H1 (cell line): ENCODE measurements around the gene IL13. TPM values are rescaled to one million over a fixed set of nuclear protein-coding genes. Genes with fewer than 3 reads are reported as not detected.

Source experiments
- CTCF ChIA-PET: fragments of 300-600 bp; sonication (Branson Sonifier 250); formaldehyde crosslinking; loops from one replicate; lab custom pipeline; 2021; ENCODE audit not compliant: partially characterized antibody; lab: Charles Lee
- POLR2A ChIA-PET: fragments of 300-600 bp; sonication (Branson Sonifier 250); formaldehyde crosslinking; loops from one replicate; lab custom pipeline; 2021; ENCODE audit warnings: inconsistent platforms; ENCODE audit not compliant: partially characterized antibody; lab: Charles Lee
- DNase-seq, 2 experiments: peaks; one replicate each; pipeline versions ENCODE4 v3.0.0 to v3.0.0-alpha.2; 2010 to 2022; ENCODE audit warnings: low spot score in 2 of 2, low read depth in 1 of 2, mixed read lengths in 1 of 2
- FAIRE-seq: peaks from 2 replicates; lab custom pipeline; 2011; peaks lifted over from hg19 to GRCh38; lab: Jason Lieb, UNC
- H2AFZ ChIP-seq: 2 replicates; pipeline ENCODE4 v1.8.1; 2012; ENCODE audit warnings: low read length, inconsistent platforms
- H2AK5ac ChIP-seq: 2 replicates; pipeline ENCODE4 v1.6.1; 2013; ENCODE audit warnings: low read depth, low read length
- H2BK120ac ChIP-seq: replicated peaks from 2 replicates; pipeline ENCODE3; 2013; ENCODE audit warnings: low read depth, low read length, inconsistent platforms
- H2BK12ac ChIP-seq: 2 replicates; pipeline ENCODE4 v1.6.1; 2013; ENCODE audit warnings: low read depth, low read length
- H2BK15ac ChIP-seq: 2 replicates; pipeline ENCODE4 v1.6.1; 2013; ENCODE audit warnings: low read length
- H2BK20ac ChIP-seq: 2 replicates; pipeline ENCODE4 v1.6.1; 2013; ENCODE audit warnings: low read length
- H2BK5ac ChIP-seq: 2 replicates; pipeline ENCODE4 v1.6.1; 2013; ENCODE audit warnings: low read depth, low read length
- H3K14ac ChIP-seq: 2 replicates; pipeline ENCODE4 v1.6.1; 2013; ENCODE audit warnings: inconsistent platforms; ENCODE audit not compliant: insufficient read length
- H3K18ac ChIP-seq: 2 replicates; pipeline ENCODE4 v1.6.1; 2013; ENCODE audit warnings: low read length; ENCODE audit errors: extremely low read depth
- H3K23ac ChIP-seq: 2 replicates; pipeline ENCODE4 v1.6.1; 2013; ENCODE audit warnings: inconsistent platforms; ENCODE audit not compliant: insufficient read length
- H3K23me2 ChIP-seq: 2 replicates; pipeline ENCODE4 v1.6.1; 2013; ENCODE audit warnings: low read depth, low read length
- H3K27ac ChIP-seq: 2 replicates; pipeline ENCODE4 v1.6.1; 2011; ENCODE audit warnings: low read depth, low read length, inconsistent platforms
- H3K27me3 ChIP-seq, 4 experiments: replicated peaks in 1 of 4; 1 replicate in 1 of 4; 2 replicates in 3 of 4; pipeline versions ENCODE4 v1.6.1 to v1.8.1; 2011 to 2013; ENCODE audit warnings: low read length in 3 of 4, mild to moderate bottlenecking in 3 of 4, inconsistent platforms in 2 of 4, mixed read lengths in 2 of 4, moderate library complexity in 1 of 4; ENCODE audit not compliant: control insufficient read depth in 3 of 4, insufficient read depth in 3 of 4; ENCODE audit errors: extremely low read depth in 1 of 4
- H3K36me3 ChIP-seq, 4 experiments: 2 replicates each; pipeline versions ENCODE4 v1.6.1 to v1.8.1; 2011 to 2013; ENCODE audit warnings: mild to moderate bottlenecking in 4 of 4, low read length in 3 of 4, moderate library complexity in 2 of 4, control low read depth in 1 of 4, inconsistent platforms in 1 of 4; ENCODE audit not compliant: insufficient read depth in 4 of 4, control insufficient read depth in 2 of 4
- H3K4ac ChIP-seq: replicated peaks from 2 replicates; pipeline ENCODE3; 2013; ENCODE audit warnings: low read length, low read depth, mixed read lengths, inconsistent platforms; ENCODE audit not compliant: insufficient read length
- H3K4me1 ChIP-seq, 4 experiments: replicated peaks in 1 of 4; 1 replicate in 1 of 4; 2 replicates in 3 of 4; pipeline versions ENCODE4 v1.6.1 to v1.8.1; 2011 to 2013; ENCODE audit warnings: low read length in 3 of 4, inconsistent platforms in 2 of 4, mixed read lengths in 1 of 4; ENCODE audit not compliant: insufficient read depth in 4 of 4, control insufficient read depth in 3 of 4
- H3K4me2 ChIP-seq, 2 experiments: 2 replicates each; pipeline versions ENCODE4 v1.6.1 to v1.8.1; 2011 to 2013; ENCODE audit warnings: low read depth in 2 of 2, low read length in 2 of 2, control low read depth in 1 of 2, inconsistent platforms in 1 of 2, mild to moderate bottlenecking in 1 of 2; ENCODE audit not compliant: insufficient read depth in 1 of 2
- H3K4me3 ChIP-seq, 4 experiments: fragments of 200-600, 300-600 bp in 1 of 4; sonication (generic), shearing (Covaris generic), sonication (Bioruptor Twin) in 1 of 4; 2 replicates each; pipeline versions ENCODE4 v1.5.1 to v1.8.1; 2011 to 2016; ENCODE audit warnings: low read length in 4 of 4, low read depth in 3 of 4, control low read depth in 2 of 4, inconsistent platforms in 2 of 4, mild to moderate bottlenecking in 2 of 4, mixed read lengths in 1 of 4, moderate library complexity in 1 of 4; ENCODE audit not compliant: insufficient read depth in 2 of 4; ENCODE audit errors: extremely low read depth in 1 of 4
- H3K56ac ChIP-seq: replicated peaks from 2 replicates; pipeline ENCODE3; 2013; ENCODE audit warnings: low read depth, mild to moderate bottlenecking, mixed read lengths, low read length, inconsistent platforms; ENCODE audit not compliant: insufficient read length
- H3K79me1 ChIP-seq: 2 replicates; pipeline ENCODE4 v1.6.1; 2013; ENCODE audit warnings: low read depth, low read length, control low read depth
- H3K79me2 ChIP-seq, 2 experiments: 2 replicates each; pipeline versions ENCODE4 v1.6.1 to v1.8.1; 2012 to 2013; ENCODE audit warnings: low read length in 2 of 2, mild to moderate bottlenecking in 2 of 2, inconsistent platforms in 1 of 2; ENCODE audit not compliant: insufficient read depth in 2 of 2, control insufficient read depth in 1 of 2
- H3K9ac ChIP-seq, 4 experiments: replicated peaks in 1 of 4; 1 replicate in 1 of 4; 2 replicates in 3 of 4; pipeline versions ENCODE4 v1.6.1 to v1.8.1; 2011 to 2013; ENCODE audit warnings: low read depth in 3 of 4, low read length in 3 of 4, control low read depth in 2 of 4, mild to moderate bottlenecking in 2 of 4, moderate library complexity in 2 of 4, inconsistent platforms in 1 of 4; ENCODE audit errors: extremely low read depth in 1 of 4
- H3K9me3 ChIP-seq, 2 experiments: 2 replicates each; pipeline versions ENCODE4 v1.6.1 to v1.8.1; 2012 to 2013; ENCODE audit warnings: mild to moderate bottlenecking in 2 of 2, moderate library complexity in 2 of 2, control low read depth in 1 of 2, inconsistent platforms in 1 of 2, low read depth in 1 of 2, low read length in 1 of 2, mixed read lengths in 1 of 2; ENCODE audit not compliant: insufficient read depth in 2 of 2
- H4K20me1 ChIP-seq, 2 experiments: replicated peaks in 1 of 2; 2 replicates each; pipeline versions ENCODE3 to v1.8.1; 2011 to 2013; ENCODE audit warnings: inconsistent platforms in 2 of 2, low read length in 2 of 2, mild to moderate bottlenecking in 1 of 2; ENCODE audit not compliant: insufficient read depth in 2 of 2, control insufficient read depth in 1 of 2
- H4K5ac ChIP-seq: 2 replicates; pipeline ENCODE4 v1.6.1; 2013; ENCODE audit warnings: low read length, low read depth, mixed read lengths, inconsistent platforms; ENCODE audit not compliant: insufficient read length
- H4K8ac ChIP-seq: 2 replicates; pipeline ENCODE4 v1.8.0; 2013; ENCODE audit warnings: mild to moderate bottlenecking, moderate library complexity, low read length, inconsistent platforms; ENCODE audit not compliant: insufficient read depth; ENCODE audit errors: extremely low read depth
- H4K91ac ChIP-seq: replicated peaks from 2 replicates; pipeline ENCODE3; 2013; ENCODE audit warnings: low read length, mixed read lengths, inconsistent platforms; ENCODE audit not compliant: insufficient read length
- CHD1 ChIP-seq: IDR thresholded peaks from 2 replicates; pipeline ENCODE4 v1.6.1; 2012; ENCODE audit warnings: low read depth, low read length, improper control_type of control experiment
- CTBP2 ChIP-seq: IDR thresholded peaks from 2 replicates; pipeline ENCODE4 v1.7.0; 2011; ENCODE audit warnings: borderline replicate concordance, mild to moderate bottlenecking, moderate library complexity, mixed read lengths, low read length; ENCODE audit not compliant: insufficient read depth, insufficient read length
- EP300 ChIP-seq, 2 experiments: IDR thresholded peaks; 1 replicate in 1 of 2; 2 replicates in 1 of 2; pipeline ENCODE4 v1.6.1; 2011 to 2012; ENCODE audit warnings: low read depth in 2 of 2, low read length in 2 of 2, mild to moderate bottlenecking in 2 of 2, borderline replicate concordance in 1 of 2, inconsistent platforms in 1 of 2, moderate library complexity in 1 of 2
- EZH2 ChIP-seq: fragments of 200-600 bp; sonication (generic); IDR thresholded peaks from 2 replicates; pipeline ENCODE4 v1.7.1; 2012; ENCODE audit warnings: low read depth, mild to moderate bottlenecking, moderate library complexity, low read length, inconsistent platforms; ENCODE audit not compliant: severe bottlenecking
- GTF2F1 ChIP-seq: IDR thresholded peaks from 2 replicates; pipeline ENCODE4 v1.6.1; 2012; ENCODE audit warnings: low read depth, low read length, improper control_type of control experiment, borderline replicate concordance
- KDM4A ChIP-seq: IDR thresholded peaks from one replicate; pipeline ENCODE4 v1.7.1; 2012; ENCODE audit warnings: low read depth, mild to moderate bottlenecking, moderate library complexity, low read length, inconsistent platforms; ENCODE audit not compliant: severe bottlenecking
- KDM5A ChIP-seq: fragments of 200-600 bp; IDR thresholded peaks from 2 replicates; pipeline ENCODE4 v1.7.1; 2012; ENCODE audit warnings: mild to moderate bottlenecking, low read length, inconsistent platforms, mixed read lengths
- POU5F1 ChIP-seq: IDR thresholded peaks from 2 replicates; pipeline ENCODE4 v1.6.1; 2011; ENCODE audit warnings: low read depth, mild to moderate bottlenecking, low read length, moderate library complexity
- SAP30 ChIP-seq: fragments of 300-600 bp; sonication (generic); IDR thresholded peaks from 2 replicates; pipeline ENCODE4 v1.7.1; 2012; ENCODE audit warnings: low read length, moderate library complexity, mild to moderate bottlenecking, inconsistent platforms; ENCODE audit not compliant: insufficient read depth, insufficient replicate concordance
- TAF1 ChIP-seq: IDR thresholded peaks from 2 replicates; pipeline ENCODE4 v1.6.1; 2011; ENCODE audit warnings: mild to moderate bottlenecking, low read depth, low read length
- TCF12 ChIP-seq: IDR thresholded peaks from 2 replicates; pipeline ENCODE4 v1.6.1; 2011; ENCODE audit warnings: low read depth, mild to moderate bottlenecking, low read length
- YY1 ChIP-seq: IDR thresholded peaks from 2 replicates; pipeline ENCODE4 v1.6.1; 2011; ENCODE audit warnings: low read depth, mild to moderate bottlenecking, low read length
- WGBS, 2 experiments: shearing (Covaris generic) in 1 of 2; methylation state at CpG; one replicate each; pipeline versions ENCODE4 v1.1.6 to v1.1.7; 2013 to 2015; ENCODE audit warnings: low lambda C conversion rate in 2 of 2, mixed read lengths in 2 of 2, inconsistent platforms in 1 of 2, low coverage in 1 of 2, missing lambda C conversion rate in 1 of 2; ENCODE audit not compliant: insufficient replicate concordance in 2 of 2, insufficient coverage in 1 of 2, insufficient read length in 1 of 2; ENCODE audit errors: extremely low coverage in 1 of 2, missing lambda C conversion rate in 1 of 2; 5-methylcytosine and 5-hydroxymethylcytosine counted together
- polyA plus RNA-seq, 7 experiments: library from polyadenylated mRNA; depleted of rRNA in 3 of 7; stranded (reverse) in 5 of 7; unstranded in 2 of 7; fragments of >200 nt in 5 of 7; fragments of 200-250 nt in 2 of 7; gene quantifications; 1 replicate in 5 of 7; 2 replicates in 1 of 7; 4 replicates in 1 of 7; pipeline versions ENCODE4 v1.2.1 to v1.2.3, GENCODE V29; 2011 to 2013; ENCODE audit warnings: missing spikeins in 2 of 7, mixed read lengths in 2 of 7
- total RNA-seq: library from RNA; stranded (reverse); fragmentation: NEBNext Ultra II Directional; extraction: Animal tissue kit (Norgen Biotek cat#: 25700); gene quantifications from 2 replicates; pipeline ENCODE4 v1.2.1, GENCODE V29; 2021
- TF ChIP-seq, protein P1 (sequence below): IDR thresholded peaks from 2 replicates; pipeline ENCODE4 v1.6.1; 2011; ENCODE audit warnings: low read length, improper control_type of control experiment

The IL13 gene
- total and polyA plus RNA-seq, 2 of the 8 experiments (the other 6 are each of a cell fraction or from before 2014, with no cell fraction given) = not detected

DNA sequence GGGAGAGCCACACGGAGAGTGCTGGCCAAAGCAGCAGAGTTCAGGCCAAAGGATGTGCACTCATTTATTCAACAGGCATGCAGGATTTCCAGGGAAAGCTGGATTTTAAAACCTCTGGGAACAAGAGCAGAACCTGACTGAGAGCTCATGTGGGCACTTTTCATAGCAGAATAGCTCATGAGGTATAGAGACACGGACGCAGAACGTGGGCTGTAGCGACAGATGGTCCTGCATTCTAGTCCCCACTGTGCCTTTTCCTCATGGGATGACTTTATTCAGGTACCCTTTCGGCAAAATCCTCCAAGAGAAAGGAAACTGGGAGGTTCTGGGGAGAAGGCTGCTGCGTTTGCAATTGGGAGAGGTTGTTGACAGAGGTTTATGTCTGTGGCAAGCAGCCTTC, 21.2 kb downstream of the IL13 start:
- no peaks in the 10 kb centered on the region for H3K9me3 ChIP-seq
- H3K23ac ChIP-seq = no peak overlapping the region
- no peak overlapping the region for H4K5ac ChIP-seq
- no peak for FAIRE-seq
- H2AK5ac ChIP-seq = no peak overlapping the region
- H3K14ac ChIP-seq = no peak overlapping the region
- H3K27ac ChIP-seq = no peak overlapping the region
- WGBS, 2 experiments = 90% methylated on average over 7 of the region's 7 CpGs; no CpG with 5 or more reads in 1 of the 2 experiments
- H4K20me1 ChIP-seq = no peaks in the 10 kb centered on the region
- H2BK120ac ChIP-seq = no peak overlapping the region
- H3K79me1 ChIP-seq = no peaks in the 10 kb centered on the region
- no peak overlapping the region for H2BK5ac ChIP-seq
- H3K9ac ChIP-seq = no peak overlapping the region
- no peak overlapping the region for H2BK20ac ChIP-seq
- no peak overlapping the region for H3K4me2 ChIP-seq
- no peak overlapping the region for H2BK12ac ChIP-seq
- H3K79me2 ChIP-seq = no peaks in the 10 kb centered on the region
- H2AFZ ChIP-seq = no peak overlapping the region
- H3K36me3 ChIP-seq = no peaks in the 10 kb centered on the region
- H3K18ac ChIP-seq = no peak overlapping the region
- no peaks in the 10 kb centered on the region for H3K4me1 ChIP-seq
- H3K56ac ChIP-seq = no peak overlapping the region
- no peak overlapping the region; the same call in 1 of the 2 replicates for H4K8ac ChIP-seq
- no peak overlapping the region for H3K4ac ChIP-seq
- no peaks in the 10 kb centered on the region for H3K27me3 ChIP-seq
- H3K23me2 ChIP-seq = no peaks in the 10 kb centered on the region; the same call in 1 of the 2 replicates
- H4K91ac ChIP-seq = no peak overlapping the region
- H2BK15ac ChIP-seq = no peak overlapping the region
- ChIA-PET POLR2A (interaction anchor here (1.3 kb wide), 1 partner anchor 9 kb away, joined by 4 read pairs; no protein-coding TSS in a partner anchor), CTCF (interaction anchor here (1.1 to 5.6 kb wide), 9 partner anchors 8 to 181 kb away, joined by 3 to 23 read pairs (median 4); partner anchors contain the start of gene IL13)
- DNase-seq = no peak
- no peak overlapping the region for H3K4me3 ChIP-seq
- TF ChIP-seq EZH2 (no peak), CTBP2 (no peak), TCF12 (no peak), GTF2F1 (no peak), EP300 (IDR thresholded peaks at IDR 0.05; ENCODE audit: borderline replicate concordance in 1 of 2, low read depth in 2 of 2, low read length in 2 of 2) (no peak), CHD1 (no peak), KDM5A (no peak), TAF1 (no peak), YY1 (no peak), SAP30 (no peak), KDM4A (no peak), POU5F1 (no peak)
- TF ChIP-seq, protein P1, sequence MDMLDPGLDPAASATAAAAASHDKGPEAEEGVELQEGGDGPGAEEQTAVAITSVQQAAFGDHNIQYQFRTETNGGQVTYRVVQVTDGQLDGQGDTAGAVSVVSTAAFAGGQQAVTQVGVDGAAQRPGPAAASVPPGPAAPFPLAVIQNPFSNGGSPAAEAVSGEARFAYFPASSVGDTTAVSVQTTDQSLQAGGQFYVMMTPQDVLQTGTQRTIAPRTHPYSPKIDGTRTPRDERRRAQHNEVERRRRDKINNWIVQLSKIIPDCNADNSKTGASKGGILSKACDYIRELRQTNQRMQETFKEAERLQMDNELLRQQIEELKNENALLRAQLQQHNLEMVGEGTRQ = no peak
